Tibial artery (tissue), 4 donors: ENCODE measurements around the gene TUBGCP5.
A peak's percentile ranks its signal among the peaks of the same experiment; 100 is the strongest.

ENCODE experiments used
- DNase-seq, 2 donors: peaks; one replicate each; pipeline ENCODE4 v3.0.0-alpha.2; 2019
- H3K27ac ChIP-seq, 2 donors: fragments of 200-600 bp; sonication (generic) in 1 of 2; 1 replicate in 1 of 2; 2 replicates in 1 of 2; pipeline ENCODE4 v1.5.1; 2018 to 2019; ENCODE audit warnings: mild to moderate bottlenecking in 1 of 2
- H3K27me3 ChIP-seq, 2 donors: fragments of 200-600 bp; sonication (generic) in 1 of 2; one replicate each; pipeline versions ENCODE4 v1.5.1 to v1.6.0; 2016 to 2019
- H3K36me3 ChIP-seq, 3 donors: fragments of 200-600 bp; sonication (generic) in 2 of 3; one replicate each; pipeline ENCODE4 v1.5.1; 2016 to 2019; ENCODE audit warnings: mild to moderate bottlenecking in 2 of 3
- H3K4me1 ChIP-seq, 4 donors: fragments of 200-600 bp; sonication (generic) in 2 of 4; 1 replicate in 3 of 4; 2 replicates in 1 of 4; pipeline ENCODE4 v1.5.1; 2016 to 2019
- H3K4me3 ChIP-seq, 2 donors: fragments of 200-600 bp; sonication (generic) in 1 of 2; 1 replicate in 1 of 2; 2 replicates in 1 of 2; pipeline ENCODE4 v1.5.1; 2018 to 2019; ENCODE audit warnings: mild to moderate bottlenecking in 2 of 2
- H3K9me3 ChIP-seq, 3 donors: fragments of 200-600 bp; sonication (generic) in 1 of 3; one replicate each; pipeline ENCODE4 v1.5.1; 2016 to 2019
- CTCF ChIP-seq, 2 experiments: fragments of 200-600 bp in 1 of 2; fragments of 450-650 bp in 1 of 2; IDR thresholded peaks; one replicate each; pipeline ENCODE4 v1.5.1; 2017 to 2019; ENCODE audit warnings: antibody characterized with exemption in 2 of 2, mild to moderate bottlenecking in 1 of 2, moderate library complexity in 1 of 2
- intact Hi-C: fragments of 100-400 bp; cut with DNase I; formaldehyde crosslinking; loops from one replicate; pipeline ENCODE4 v1.15.0; 2023; ENCODE audit warnings: low total_unique reads

The TUBGCP5 gene

GRCh38 chr15:22969489-22969888 is 69.9 kb downstream of the TUBGCP5 start:
- no peak for DNase-seq
- no peak for TF ChIP-seq CTCF (IDR thresholded peaks at IDR 0.05)
- no peaks in the 10 kb centered on the region for H3K27me3 ChIP-seq
- intact Hi-C loops: no loop called here
- no peaks in the 10 kb centered on the region for H3K9me3 ChIP-seq
- H3K27ac ChIP-seq: no peak overlapping the region
- H3K36me3 ChIP-seq: peaks cover 0 to 8% (median 0%) of the 10 kb centered on the region in 3 donors
- peaks cover 3 to 61% (median 29%) of the 10 kb centered on the region in 4 donors for H3K4me1 ChIP-seq
- no peak overlapping the region for H3K4me3 ChIP-seq

- no peak for TF ChIP-seq CTCF (IDR thresholded peaks at IDR 0.05)
- Histone ChIP-seq H3K4me1 (peaks cover 3 to 65% (median 37%) of the 10 kb centered on the region in 4 donors), H3K9me3 (no peaks in the 10 kb centered on the region), H3K36me3 (peaks cover 0 to 8% (median 0%) of the 10 kb centered on the region in 3 donors), H3K27ac (peak overlapping the region; percentile 66 to 70), H3K27me3 (no peaks in the 10 kb centered on the region), H3K4me3 (no peak overlapping the region)
- peak in 1 of 2 donors; percentile 68 for DNase-seq
- intact Hi-C loops: no loop called here
Observed at GRCh38 chr15:22968366-22968765, 71.0 kb downstream of the TUBGCP5 start.

- peak overlapping the region; percentile 66 to 70 for H3K27ac ChIP-seq
- peaks cover 3 to 69% (median 48%) of the 10 kb centered on the region in 4 donors for H3K4me1 ChIP-seq
- no peak for DNase-seq
- no peak for TF ChIP-seq CTCF (IDR thresholded peaks at IDR 0.05)
- H3K9me3 ChIP-seq: no peaks in the 10 kb centered on the region
- intact Hi-C loops: no loop called here
- H3K27me3 ChIP-seq: no peaks in the 10 kb centered on the region
- peaks cover 0 to 8% (median 0%) of the 10 kb centered on the region in 3 donors for H3K36me3 ChIP-seq
- H3K4me3 ChIP-seq: no peak overlapping the region
Observed at GRCh38 chr15:22967084-22967770, 72.1 kb downstream of the TUBGCP5 start.

DNA sequence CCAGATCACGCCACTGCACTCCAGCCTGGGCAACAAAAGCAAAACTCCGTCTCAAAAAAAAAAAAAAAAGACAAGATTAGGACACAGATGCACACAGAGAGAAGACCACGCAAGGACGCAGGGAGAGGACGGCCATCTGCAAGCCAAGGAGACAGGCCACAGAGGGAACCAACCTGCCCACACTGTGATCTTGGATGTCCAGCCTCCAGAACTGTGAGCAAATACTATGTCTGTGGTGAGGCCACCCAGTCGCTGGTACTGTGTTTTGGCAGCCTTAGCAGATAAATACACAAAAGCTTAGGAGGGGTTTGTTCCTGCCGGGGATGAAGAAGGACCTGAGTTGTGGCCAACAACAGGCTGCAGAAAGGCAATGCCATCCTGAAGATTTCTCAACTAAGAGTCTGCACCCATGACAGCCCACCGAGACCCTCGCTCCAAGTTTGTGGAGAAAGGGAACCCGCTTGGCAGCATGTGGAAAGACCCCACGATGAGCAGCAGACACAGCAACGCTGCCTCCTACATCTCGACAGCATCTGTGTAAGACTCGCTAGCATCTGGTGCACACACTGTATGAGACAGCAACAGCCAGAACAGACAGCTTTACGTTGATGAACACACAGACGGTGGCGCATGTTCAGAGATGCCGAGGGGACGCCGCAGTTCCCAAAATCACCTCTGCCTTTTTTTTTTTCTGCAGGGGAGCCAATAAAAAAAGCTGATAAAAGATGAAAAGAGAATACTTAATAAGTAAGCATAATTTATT is 72.9 kb downstream of the TUBGCP5 start:
- no peaks in the 10 kb centered on the region for H3K9me3 ChIP-seq
- no peak for TF ChIP-seq CTCF (IDR thresholded peaks at IDR 0.05)
- H3K4me1 ChIP-seq: peaks cover 3 to 76% (median 53%) of the 10 kb centered on the region in 4 donors
- no peaks in the 10 kb centered on the region for H3K27me3 ChIP-seq
- peaks cover 0 to 8% (median 0%) of the 10 kb centered on the region in 3 donors for H3K36me3 ChIP-seq
- H3K4me3 ChIP-seq: no peak overlapping the region
- intact Hi-C loops: no loop called here
- DNase-seq: peak in 1 of 2 donors; percentile 29
- H3K27ac ChIP-seq: peak overlapping the region; percentile 70 to 77

DNA sequence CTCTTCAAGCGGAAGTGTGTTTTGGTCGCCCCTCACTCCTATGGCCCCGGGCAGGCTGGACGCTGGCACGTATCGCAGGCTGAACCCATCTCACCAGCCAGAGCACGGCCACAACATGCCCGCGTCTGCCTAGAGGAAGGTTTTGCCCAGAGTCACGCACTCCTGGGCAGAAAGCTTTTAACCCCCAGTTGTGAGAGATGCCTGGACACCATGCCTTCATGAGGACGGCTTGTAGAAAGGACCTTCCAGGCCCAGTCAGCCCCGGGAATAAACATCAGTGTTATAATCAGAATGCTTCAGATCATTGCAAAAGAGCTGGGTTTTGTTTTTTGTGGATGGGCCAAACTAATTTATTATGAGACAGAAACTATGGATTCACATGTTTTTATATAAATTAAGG is 75.7 kb downstream of the TUBGCP5 start:
- no peak for TF ChIP-seq CTCF (IDR thresholded peaks at IDR 0.05)
- Histone ChIP-seq H3K4me1 (peaks cover 3 to 95% (median 78%) of the 10 kb centered on the region in 4 donors), H3K9me3 (no peaks in the 10 kb centered on the region), H3K4me3 (peak overlapping the region; percentile 15 to 37), H3K27me3 (no peaks in the 10 kb centered on the region), H3K27ac (peak overlapping the region; percentile 67 to 77), H3K36me3 (peaks cover 0 to 8% (median 0%) of the 10 kb centered on the region in 3 donors)
- no peak for DNase-seq
- intact Hi-C loops: no loop called here
